CD4-positive, alpha-beta T cell (primary cell): ENCODE results near the gene YPEL5. TPM values are rescaled to one million over a fixed set of nuclear protein-coding genes. Genes with fewer than 3 reads are reported as not detected.

Experiments
- ATAC-seq: fragments of 200-7000 bp; cut with Tn5 transposase; one replicate; pipeline ENCODE4 v1.10.0; 2022; ENCODE audit warnings: mild to moderate bottlenecking; ENCODE audit not compliant: poor library complexity
- CTCF ChIA-PET: fragments of 350-600 bp; sonication (Branson Sonifier 250); formaldehyde crosslinking; loops from one replicate; lab custom pipeline; 2021; ENCODE audit warnings: antibody characterized with exemption, inconsistent platforms; lab: Charles Lee
- POLR2A ChIA-PET: fragments of 350-600 bp; sonication (Branson Sonifier 250); formaldehyde crosslinking; loops from one replicate; lab custom pipeline; 2021; ENCODE audit warnings: antibody characterized with exemption, inconsistent platforms; lab: Charles Lee
- DNase-seq, 14 experiments: peaks; one replicate each; pipeline ENCODE4 v3.0.0-alpha.2; 2013 to 2020; ENCODE audit warnings: mixed read lengths in 2 of 14
- H3K27ac ChIP-seq, 2 donors: one replicate each; pipeline versions ENCODE4 v1.5.1 to v1.7.0; 2013; ENCODE audit warnings: low read length in 2 of 2, low read depth in 1 of 2, mild to moderate bottlenecking in 1 of 2
- H3K27me3 ChIP-seq, 2 experiments: 1 replicate in 1 of 2; 2 replicates in 1 of 2; pipeline versions ENCODE4 v1.6.1 to v1.7.0; 2013; ENCODE audit warnings: low read length in 2 of 2, control low read depth in 1 of 2, mild to moderate bottlenecking in 1 of 2, moderate library complexity in 1 of 2; ENCODE audit not compliant: insufficient read depth in 2 of 2, control insufficient read depth in 1 of 2
- H3K36me3 ChIP-seq: one replicate; pipeline ENCODE4 v1.6.1; 2013; ENCODE audit warnings: low read length, control low read depth; ENCODE audit not compliant: insufficient read depth
- H3K4me1 ChIP-seq: one replicate; pipeline ENCODE4 v1.6.1; 2013; ENCODE audit warnings: low read length, control low read depth; ENCODE audit not compliant: insufficient read depth
- H3K4me3 ChIP-seq: one replicate; pipeline ENCODE4 v1.5.1; 2013; ENCODE audit warnings: mild to moderate bottlenecking, low read length, moderate library complexity
- H3K9me3 ChIP-seq, 2 experiments: 1 replicate in 1 of 2; 2 replicates in 1 of 2; pipeline versions ENCODE4 v1.6.1 to v1.7.0; 2013; ENCODE audit warnings: low read length in 2 of 2, mild to moderate bottlenecking in 2 of 2, control low read depth in 1 of 2, moderate library complexity in 1 of 2; ENCODE audit not compliant: control insufficient read depth in 1 of 2, insufficient read depth in 1 of 2
- H3K27ac Mint-ChIP-seq: one replicate; pipeline ENCODE4 v1.8.0; 2020; ENCODE audit warnings: mixed read lengths
- H3K27me3 Mint-ChIP-seq: one replicate; pipeline ENCODE4 v1.8.0; 2021; ENCODE audit warnings: mixed read lengths
- H3K36me3 Mint-ChIP-seq: one replicate; pipeline ENCODE4 v1.8.0; 2021; ENCODE audit warnings: low read depth, mixed read lengths
- H3K4me1 Mint-ChIP-seq: one replicate; pipeline ENCODE4 v1.8.0; 2021; ENCODE audit warnings: low read depth, mixed read lengths
- H3K4me3 Mint-ChIP-seq: one replicate; pipeline ENCODE4 v1.8.0; 2020; ENCODE audit warnings: mild to moderate bottlenecking, mixed read lengths
- H3K9me3 Mint-ChIP-seq: one replicate; pipeline ENCODE4 v1.8.0; 2020; ENCODE audit warnings: mixed read lengths
- CTCF ChIP-seq: fragments of 200-600 bp; IDR thresholded peaks from one replicate; pipeline ENCODE4 v1.8.0; 2022; ENCODE audit warnings: antibody characterized with exemption, mild to moderate bottlenecking
- intact Hi-C, 2 experiments: fragments of 100-400 bp; cut with DNase I in 1 of 2; cut with micrococcal nuclease in 1 of 2; formaldehyde crosslinking; loops; one replicate each; pipeline versions ENCODE4 v1.15.1 to v1.9.0; 2023 to 2025; cut with DNase I, micrococcal nuclease
- total RNA-seq, 174 experiments: library from RNA in 2 of 174; stranded (reverse) in 2 of 174; gene quantifications; one replicate each; pipeline ENCODE4 v1.2.3 and lab custom pipeline; 2021 to 2026

YPEL5 gene
- total RNA-seq, 2 experiments from 2014 or later = 932 to 972 TPM

GRCh38 chr2:30179536-30179935 is 32.7 kb downstream of the YPEL5 start:
- Histone ChIP-seq H3K27me3 (no peaks in the 10 kb centered on the region), H3K4me1 (no peaks in the 10 kb centered on the region), H3K36me3 (no peaks in the 10 kb centered on the region), H3K27ac (no peak overlapping the region), H3K4me3 (no peak overlapping the region), H3K9me3 (no peaks in the 10 kb centered on the region)
- H3K4me1 Mint-ChIP-seq = no peaks in the 10 kb centered on the region
- H3K27ac Mint-ChIP-seq = no peak overlapping the region
- no peak overlapping the region for H3K4me3 Mint-ChIP-seq
- POLR2A ChIA-PET = no interaction called here
- H3K27me3 Mint-ChIP-seq = no peaks in the 10 kb centered on the region
- no peaks in the 10 kb centered on the region for H3K9me3 Mint-ChIP-seq
- DNase-seq (no peak), ATAC-seq (no peak)
- no peak for TF ChIP-seq CTCF
- intact Hi-C loops = no loop called here
- CTCF ChIA-PET = interaction anchor here (0.5 to 1.4 kb wide), 2 partner anchors 14 to 535 kb away, joined by 6 read pairs; no protein-coding TSS in a partner anchor
- H3K36me3 Mint-ChIP-seq = no peaks in the 10 kb centered on the region

- H3K27ac ChIP-seq = no peak overlapping the region
- H3K36me3 ChIP-seq = no peaks in the 10 kb centered on the region
- Mint-ChIP-seq H3K27ac (no peak overlapping the region), H3K36me3 (no peaks in the 10 kb centered on the region), H3K27me3 (no peaks in the 10 kb centered on the region), H3K9me3 (no peaks in the 10 kb centered on the region), H3K4me3 (no peak overlapping the region), H3K4me1 (no peaks in the 10 kb centered on the region)
- POLR2A ChIA-PET = no interaction called here
- H3K4me3 ChIP-seq = no peak overlapping the region
- TF ChIP-seq CTCF = no peak
- CTCF ChIA-PET = interaction anchor here (1.4 kb wide), 1 partner anchor 15 kb away, joined by 6 read pairs; no protein-coding TSS in a partner anchor
- no peaks in the 10 kb centered on the region for H3K27me3 ChIP-seq
- H3K4me1 ChIP-seq = no peaks in the 10 kb centered on the region
- H3K9me3 ChIP-seq = no peaks in the 10 kb centered on the region
- intact Hi-C loops = no loop called here
- no peak for ATAC-seq
- no peak for DNase-seq
Measured at GRCh38 chr2:30180226-30180625, 33.4 kb downstream of the YPEL5 start.

GRCh38 chr2:30181176-30181575 is 34.4 kb downstream of the YPEL5 start:
- Histone ChIP-seq H3K4me3 (no peak overlapping the region), H3K36me3 (no peaks in the 10 kb centered on the region), H3K27me3 (no peaks in the 10 kb centered on the region), H3K9me3 (no peaks in the 10 kb centered on the region), H3K4me1 (no peaks in the 10 kb centered on the region), H3K27ac (no peak overlapping the region)
- DNase-seq (no peak), ATAC-seq (no peak)
- intact Hi-C loops = no loop called here
- Mint-ChIP-seq H3K27ac (no peak overlapping the region), H3K9me3 (no peaks in the 10 kb centered on the region), H3K4me1 (no peaks in the 10 kb centered on the region), H3K27me3 (no peaks in the 10 kb centered on the region), H3K36me3 (no peaks in the 10 kb centered on the region), H3K4me3 (no peak overlapping the region)
- CTCF ChIA-PET = interaction anchor here (1.0 to 1.4 kb wide), 2 partner anchors 16 to 530 kb away, joined by 3 to 6 read pairs; no protein-coding TSS in a partner anchor
- no peak for TF ChIP-seq CTCF
- POLR2A ChIA-PET = no interaction called here
